ENCODE results near the gene MBIP.

- TF ChIP-seq, protein P1, sequence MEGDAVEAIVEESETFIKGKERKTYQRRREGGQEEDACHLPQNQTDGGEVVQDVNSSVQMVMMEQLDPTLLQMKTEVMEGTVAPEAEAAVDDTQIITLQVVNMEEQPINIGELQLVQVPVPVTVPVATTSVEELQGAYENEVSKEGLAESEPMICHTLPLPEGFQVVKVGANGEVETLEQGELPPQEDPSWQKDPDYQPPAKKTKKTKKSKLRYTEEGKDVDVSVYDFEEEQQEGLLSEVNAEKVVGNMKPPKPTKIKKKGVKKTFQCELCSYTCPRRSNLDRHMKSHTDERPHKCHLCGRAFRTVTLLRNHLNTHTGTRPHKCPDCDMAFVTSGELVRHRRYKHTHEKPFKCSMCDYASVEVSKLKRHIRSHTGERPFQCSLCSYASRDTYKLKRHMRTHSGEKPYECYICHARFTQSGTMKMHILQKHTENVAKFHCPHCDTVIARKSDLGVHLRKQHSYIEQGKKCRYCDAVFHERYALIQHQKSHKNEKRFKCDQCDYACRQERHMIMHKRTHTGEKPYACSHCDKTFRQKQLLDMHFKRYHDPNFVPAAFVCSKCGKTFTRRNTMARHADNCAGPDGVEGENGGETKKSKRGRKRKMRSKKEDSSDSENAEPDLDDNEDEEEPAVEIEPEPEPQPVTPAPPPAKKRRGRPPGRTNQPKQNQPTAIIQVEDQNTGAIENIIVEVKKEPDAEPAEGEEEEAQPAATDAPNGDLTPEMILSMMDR (IDR thresholded peaks at IDR 0.05; ENCODE audit: low read length), result no peak
- TF ChIP-seq EZH2 (optimal IDR thresholded peaks at IDR 0.05; ENCODE audit: low read depth, low read length), result no peak
Measured at GRCh38 chr14:36289954-36290353, 30.5 kb downstream of the MBIP start.
